WI38 (cell line): ENCODE results near the gene GMNN.

Experiments
- H3K4me3 ChIP-seq: 2 replicates; pipeline ENCODE4 v1.5.1; 2011; ENCODE audit warnings: low read depth, mild to moderate bottlenecking, control low read depth, low read length
- TF ChIP-seq, protein P1 (sequence below): IDR thresholded peaks from 2 replicates; pipeline ENCODE4 v1.5.1; 2012; ENCODE audit warnings: low read depth, mild to moderate bottlenecking, control low read depth, low read length

The GMNN gene

GRCh38 chr6:24799541-24799915, 24.8 kb downstream of the GMNN start:
- TF ChIP-seq, protein P1, sequence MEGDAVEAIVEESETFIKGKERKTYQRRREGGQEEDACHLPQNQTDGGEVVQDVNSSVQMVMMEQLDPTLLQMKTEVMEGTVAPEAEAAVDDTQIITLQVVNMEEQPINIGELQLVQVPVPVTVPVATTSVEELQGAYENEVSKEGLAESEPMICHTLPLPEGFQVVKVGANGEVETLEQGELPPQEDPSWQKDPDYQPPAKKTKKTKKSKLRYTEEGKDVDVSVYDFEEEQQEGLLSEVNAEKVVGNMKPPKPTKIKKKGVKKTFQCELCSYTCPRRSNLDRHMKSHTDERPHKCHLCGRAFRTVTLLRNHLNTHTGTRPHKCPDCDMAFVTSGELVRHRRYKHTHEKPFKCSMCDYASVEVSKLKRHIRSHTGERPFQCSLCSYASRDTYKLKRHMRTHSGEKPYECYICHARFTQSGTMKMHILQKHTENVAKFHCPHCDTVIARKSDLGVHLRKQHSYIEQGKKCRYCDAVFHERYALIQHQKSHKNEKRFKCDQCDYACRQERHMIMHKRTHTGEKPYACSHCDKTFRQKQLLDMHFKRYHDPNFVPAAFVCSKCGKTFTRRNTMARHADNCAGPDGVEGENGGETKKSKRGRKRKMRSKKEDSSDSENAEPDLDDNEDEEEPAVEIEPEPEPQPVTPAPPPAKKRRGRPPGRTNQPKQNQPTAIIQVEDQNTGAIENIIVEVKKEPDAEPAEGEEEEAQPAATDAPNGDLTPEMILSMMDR: no peak
- no peak overlapping the region for H3K4me3 ChIP-seq

- TF ChIP-seq, protein P1: no peak
- H3K4me3 ChIP-seq: no peak overlapping the region
These were observed 27.7 kb downstream of the GMNN start for GRCh38 chr6:24802271-24803059.

- no peak overlapping the region for H3K4me3 ChIP-seq
- TF ChIP-seq, protein P1: no peak
These were observed 32.8 kb downstream of the GMNN start for GRCh38 chr6:24807584-24807983.

DNA sequence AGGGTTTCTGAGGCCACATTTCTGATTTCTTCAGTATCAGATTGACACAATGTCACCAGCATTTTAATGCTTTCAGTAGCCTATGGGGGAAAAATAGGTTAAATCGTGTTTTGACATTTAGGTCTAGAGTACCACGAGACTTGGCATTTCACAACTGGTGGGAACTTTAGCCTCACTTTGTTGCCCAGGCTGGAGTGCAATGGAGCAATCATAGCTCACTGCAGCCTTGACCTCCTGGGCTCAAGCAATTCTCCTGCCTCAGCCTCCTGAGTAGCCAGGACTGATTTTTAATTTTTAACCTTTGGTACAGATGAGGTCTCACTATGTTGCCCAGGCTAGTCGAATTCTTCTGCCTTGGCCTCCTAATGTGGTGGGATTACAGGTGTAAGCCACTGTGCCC, 35.0 kb downstream of the GMNN start:
- no peak overlapping the region for H3K4me3 ChIP-seq
- TF ChIP-seq, protein P1: no peak

GRCh38 chr6:24818346-24818745, 43.6 kb downstream of the GMNN start:
- no peak overlapping the region for H3K4me3 ChIP-seq
- TF ChIP-seq, protein P1: no peak

DNA sequence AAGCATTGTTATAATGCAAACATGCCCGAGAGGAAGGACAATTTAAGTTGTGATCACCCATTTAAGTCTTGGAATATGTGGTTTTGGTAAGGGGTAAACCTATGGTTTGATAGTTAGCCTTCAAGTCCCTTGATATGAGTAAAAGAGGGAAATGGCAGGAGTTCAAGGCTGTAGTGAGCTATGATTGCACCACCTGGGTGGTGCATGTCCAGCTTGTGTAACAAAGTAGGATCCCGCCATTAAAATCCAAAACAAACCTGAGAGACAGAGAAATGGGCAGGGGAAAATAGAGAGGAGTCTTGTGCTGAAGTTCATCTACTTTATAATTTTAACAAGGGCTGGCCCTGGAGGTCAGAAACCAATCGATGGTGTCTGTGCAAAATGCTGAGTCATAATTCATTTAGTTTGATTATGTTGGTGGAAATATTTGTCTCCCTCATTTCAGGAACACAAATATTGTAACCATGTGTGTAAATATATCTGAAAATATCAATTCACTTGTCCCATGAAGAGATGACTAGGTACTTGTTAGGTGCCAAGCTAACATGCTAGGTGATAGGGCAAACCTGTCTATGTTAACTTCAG, 47.2 kb downstream of the GMNN start:
- no peak overlapping the region for H3K4me3 ChIP-seq
- TF ChIP-seq, protein P1: no peak

GRCh38 chr6:24822696-24823095, 48.0 kb downstream of the GMNN start:
- TF ChIP-seq, protein P1: no peak
- H3K4me3 ChIP-seq: no peak overlapping the region
